HG03469 (cell line): ENCODE data around the gene PDXDC1.
"Not testable (repeated sequence)": the region's sequence is repeated elsewhere in the genome, so short reads cannot be mapped to it uniquely, and the experiment has no call there.

Experiments used
- ATAC-seq: cut with Tn5 transposase; IDR thresholded peaks from one replicate; pipeline ENCODE4 v1.9.1; 2021; ENCODE audit warnings: mild to moderate bottlenecking, moderate library complexity, moderate number of reproducible peaks; ENCODE audit not compliant: unreplicated experiment

PDXDC1 gene

DNA sequence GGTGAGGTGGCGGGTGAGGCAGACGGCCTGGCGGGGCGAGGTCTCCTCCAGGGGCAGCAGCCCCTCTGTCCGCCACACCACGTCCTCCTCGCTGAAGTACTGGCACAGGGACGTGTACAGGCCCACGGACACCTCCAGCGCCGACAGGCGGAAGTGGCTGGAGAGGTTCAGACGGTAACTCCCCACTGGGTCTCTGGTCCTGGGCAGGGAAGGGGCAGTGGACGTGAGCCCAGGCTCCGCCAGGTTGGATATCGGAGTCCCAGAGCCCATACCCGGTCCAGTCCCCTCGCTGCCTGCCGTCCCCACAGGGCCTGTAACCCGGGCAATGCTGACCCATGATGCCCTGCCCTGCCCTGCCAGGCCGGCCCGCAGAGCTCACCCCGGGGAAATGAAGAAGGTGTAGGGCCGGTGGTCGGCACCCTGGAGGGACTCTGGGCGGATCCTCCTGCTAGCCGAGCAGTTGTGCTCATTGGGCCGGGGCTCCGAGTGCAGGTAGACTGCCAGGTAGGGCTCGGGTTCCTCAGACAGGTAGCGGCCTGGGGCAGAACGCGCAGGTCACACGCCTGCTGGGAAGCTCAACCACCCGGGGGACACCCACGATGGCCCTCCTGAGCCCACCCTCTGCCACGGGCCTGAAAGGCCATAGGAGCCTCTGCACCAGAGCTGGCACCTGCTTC is 155.6 kb downstream of the PDXDC1 start:
- not testable (repeated sequence) for ATAC-seq

DNA sequence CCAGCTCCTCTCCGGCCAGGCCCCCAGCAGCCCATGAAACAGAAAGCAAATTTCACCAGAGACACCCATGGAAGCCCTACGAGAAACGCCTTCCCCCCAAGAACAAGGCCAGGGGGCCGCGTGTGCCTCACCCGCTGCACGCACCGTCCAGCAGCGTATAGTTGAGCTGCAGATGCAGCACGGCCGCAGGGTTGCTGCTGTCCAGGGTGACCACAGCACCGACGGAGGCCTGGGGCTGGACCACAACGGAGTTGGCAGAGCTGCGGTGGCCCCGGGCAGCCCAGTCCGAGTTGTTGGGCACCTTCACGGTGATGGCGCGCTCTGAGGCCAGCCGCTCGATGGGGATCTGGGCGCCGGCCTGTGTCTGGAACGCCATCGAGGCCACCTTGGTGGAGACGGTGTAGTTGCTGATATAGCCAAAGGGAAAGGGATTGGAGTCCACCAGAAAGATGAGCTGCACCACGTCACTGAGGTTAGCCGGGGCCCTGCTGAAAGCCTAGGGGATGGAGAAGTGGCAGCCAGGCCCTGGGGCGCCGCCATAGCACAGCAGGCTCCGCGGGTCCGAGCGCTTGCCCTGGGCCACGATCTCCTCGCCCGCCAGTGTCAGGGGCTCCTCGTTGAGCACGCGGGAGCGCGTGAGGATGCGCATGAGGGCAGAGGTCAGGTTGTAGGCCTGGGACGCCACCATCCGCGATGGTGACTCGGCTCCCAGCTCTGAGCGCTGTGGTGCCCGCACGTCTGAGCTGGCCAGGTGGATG is 156.3 kb downstream of the PDXDC1 start:
- ATAC-seq = not testable (repeated sequence)

- not testable (repeated sequence) for ATAC-seq
Measured at GRCh38 chr16:15132719-15133428, 158.0 kb downstream of the PDXDC1 start.

GRCh38 chr16:15133554-15133953 is 158.7 kb downstream of the PDXDC1 start:
- not testable (repeated sequence) for ATAC-seq

DNA sequence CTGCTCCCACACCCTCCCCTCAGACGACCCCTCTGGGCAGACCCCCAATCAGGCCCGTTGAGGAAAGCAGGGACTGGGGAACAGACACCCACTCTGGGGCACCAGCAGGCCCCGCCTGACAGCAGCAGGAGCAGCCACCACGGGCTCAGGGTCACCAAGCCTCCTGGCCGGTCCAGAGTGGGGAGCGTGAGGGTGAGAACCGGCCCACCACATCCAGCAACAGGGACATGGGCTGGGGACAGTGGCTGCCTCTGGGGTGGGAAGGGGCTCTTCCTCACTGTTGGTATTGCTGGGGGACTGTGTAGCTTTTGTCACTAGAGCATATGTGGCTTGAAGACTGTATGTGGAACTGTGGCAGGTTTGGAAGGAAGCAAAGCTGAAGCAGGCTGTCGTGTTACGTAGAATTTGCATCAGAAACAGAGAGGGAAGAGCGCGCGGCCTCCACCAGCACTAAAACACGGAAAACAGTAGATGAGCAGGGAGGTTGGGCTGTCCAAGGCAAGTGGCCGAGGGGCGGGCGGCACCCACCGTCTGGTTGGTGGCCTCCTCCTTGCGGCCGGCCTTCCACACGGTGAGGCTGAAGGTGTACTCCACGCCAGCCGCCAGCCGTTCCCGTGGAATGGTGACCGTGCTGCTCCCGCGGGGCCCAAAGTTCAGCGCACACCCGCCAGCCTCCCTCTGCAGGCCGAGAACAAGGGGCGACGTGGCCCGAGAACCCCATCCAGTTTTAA is 160.1 kb downstream of the PDXDC1 start:
- ATAC-seq = not testable (repeated sequence)

DNA sequence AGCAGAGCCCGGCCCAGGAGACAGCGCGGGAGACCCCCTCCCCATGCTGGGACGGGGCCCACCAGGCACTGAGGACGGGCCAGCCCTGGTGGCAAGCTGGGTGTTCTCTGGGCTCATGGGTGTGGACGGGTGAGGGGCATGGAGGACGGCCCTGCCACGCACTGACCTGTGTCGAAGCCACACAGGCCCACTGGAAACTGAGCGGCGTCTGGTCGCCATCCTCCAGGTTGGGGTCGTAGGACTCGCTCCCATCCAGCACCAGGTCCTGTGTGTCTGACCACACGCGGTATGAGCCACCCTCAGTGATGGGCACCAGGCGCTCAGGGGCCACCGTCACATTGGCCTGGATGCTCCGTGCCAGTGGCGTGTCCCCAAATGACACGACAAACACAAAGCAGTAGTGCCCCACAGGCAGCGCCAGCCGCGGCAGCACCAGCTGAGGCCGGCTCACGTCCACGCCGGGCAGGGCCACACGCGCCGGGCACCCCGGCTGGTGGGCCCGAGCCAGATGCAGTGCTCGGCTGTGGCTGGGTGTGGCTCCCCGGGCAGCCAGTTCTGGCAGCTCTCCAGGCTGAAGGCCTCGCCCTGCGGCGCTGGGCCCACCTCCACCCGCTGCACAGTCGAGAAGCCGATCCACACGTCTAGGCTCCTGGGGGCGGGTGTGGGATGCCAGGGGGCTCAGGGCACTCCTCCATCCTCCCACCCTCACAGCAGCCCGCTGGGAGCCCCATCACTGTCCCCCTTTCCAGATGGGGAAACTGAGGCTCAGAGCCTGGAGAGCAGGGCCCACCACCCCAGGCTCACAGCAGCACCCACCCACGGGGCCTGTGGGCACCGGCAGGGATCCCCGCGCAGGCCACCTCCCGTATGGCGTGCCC is 160.9 kb downstream of the PDXDC1 start:
- not testable (repeated sequence) for ATAC-seq

- not testable (repeated sequence) for ATAC-seq
Measured at GRCh38 chr16:15137514-15137913, 162.7 kb downstream of the PDXDC1 start.

- not testable (repeated sequence) for ATAC-seq
Measured at GRCh38 chr16:15140444-15141365, 165.9 kb downstream of the PDXDC1 start.

GRCh38 chr16:15141586-15141985 is 166.8 kb downstream of the PDXDC1 start:
- ATAC-seq = no peak

DNA sequence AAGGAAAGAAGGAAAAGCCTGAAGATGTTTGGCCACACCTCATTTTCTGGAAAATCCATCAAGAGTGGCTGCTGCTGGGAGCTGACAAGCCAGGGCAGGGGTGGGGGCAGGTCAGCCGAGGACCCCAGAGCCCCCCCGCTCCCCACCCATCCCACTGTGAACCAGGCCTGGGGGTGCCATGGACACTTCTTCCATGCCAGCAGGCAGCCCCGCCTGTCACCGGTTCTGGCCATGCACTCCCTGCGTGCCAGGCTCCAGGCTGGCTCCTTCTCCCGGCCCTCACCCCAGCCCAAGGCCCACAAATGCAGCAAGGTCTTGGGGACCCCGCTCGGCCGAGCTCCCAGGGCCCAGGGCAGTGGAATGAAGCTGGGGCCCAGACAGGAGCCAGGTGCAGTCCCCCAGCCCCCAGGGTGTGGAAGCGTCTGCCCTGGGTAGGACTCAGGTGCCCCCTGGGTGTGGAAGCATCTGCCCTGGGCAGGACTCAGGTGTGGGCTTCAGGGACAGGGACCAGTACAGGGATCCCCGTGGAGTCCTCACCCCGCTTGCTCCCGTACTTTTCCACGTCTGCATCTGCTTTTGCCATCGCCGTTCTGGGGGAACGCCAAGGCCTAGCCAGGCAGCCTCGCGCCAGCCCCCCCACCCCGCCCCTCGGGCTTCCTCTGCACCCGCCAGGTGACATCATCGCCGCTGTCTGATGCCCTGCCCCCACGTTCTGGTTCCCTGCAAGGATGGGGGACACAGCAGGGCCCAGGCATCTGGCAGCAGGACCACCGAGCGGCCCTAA is 167.5 kb downstream of the PDXDC1 start:
- not testable (repeated sequence) for ATAC-seq

GRCh38 chr16:15142891-15143600 is 168.2 kb downstream of the PDXDC1 start:
- ATAC-seq = not testable (repeated sequence)

DNA sequence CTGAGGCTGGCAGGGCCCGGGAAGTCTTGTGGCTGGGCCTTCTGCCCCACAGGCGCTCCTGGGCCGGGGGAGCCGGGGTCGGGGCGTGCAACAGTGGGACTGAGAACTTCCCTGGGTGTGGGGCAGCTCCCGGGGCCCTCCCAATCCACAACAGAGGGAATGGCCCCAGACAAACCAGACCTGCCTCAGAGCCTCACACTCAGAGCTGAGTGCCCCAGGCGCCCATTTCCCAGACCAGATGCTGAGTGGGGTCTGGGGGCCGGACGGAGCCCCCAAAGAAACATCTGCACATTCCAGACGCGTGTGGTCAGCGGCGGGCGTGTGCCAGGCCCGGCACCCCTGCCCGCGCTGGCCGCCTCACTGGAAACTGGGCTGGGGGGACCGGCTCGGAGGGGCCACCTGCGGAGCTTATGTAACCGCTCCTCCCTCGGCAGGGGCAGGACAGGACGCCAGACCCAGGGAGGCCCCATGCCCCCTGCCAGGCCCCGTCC is 168.8 kb downstream of the PDXDC1 start:
- ATAC-seq = not testable (repeated sequence)

- not testable (repeated sequence) for ATAC-seq
Measured at GRCh38 chr16:15144092-15144631, 169.3 kb downstream of the PDXDC1 start.

DNA sequence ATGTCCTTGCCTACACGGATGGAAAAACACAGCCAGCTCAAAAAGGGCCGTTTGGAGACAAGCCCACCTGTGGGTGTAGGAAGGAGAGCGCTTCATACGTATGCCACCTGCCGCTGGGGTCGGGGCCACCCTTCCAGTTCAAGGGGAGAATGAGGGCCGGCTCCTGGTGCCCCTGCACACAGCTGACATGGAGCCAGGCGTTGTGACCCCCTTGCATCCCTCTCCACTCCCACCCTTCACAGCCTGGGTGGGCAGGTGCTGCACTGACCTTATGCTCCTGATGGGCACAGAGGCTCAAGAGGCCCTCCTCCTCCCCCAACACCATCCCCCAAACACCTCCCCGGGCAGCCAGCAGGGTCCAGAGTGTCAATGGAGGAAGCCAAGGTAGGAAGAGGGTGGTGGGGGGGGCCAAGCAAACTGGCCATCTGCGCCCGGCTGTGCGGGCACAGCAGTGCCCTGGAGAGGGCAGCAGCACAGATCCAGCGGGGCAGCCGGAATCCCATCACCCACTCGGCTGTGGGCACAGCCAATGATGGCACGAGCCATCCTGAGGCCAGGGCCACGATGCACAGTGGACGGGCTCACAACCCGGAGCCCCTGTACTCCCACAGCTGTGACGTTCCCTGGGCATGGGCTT is 170.1 kb downstream of the PDXDC1 start:
- not testable (repeated sequence) for ATAC-seq

DNA sequence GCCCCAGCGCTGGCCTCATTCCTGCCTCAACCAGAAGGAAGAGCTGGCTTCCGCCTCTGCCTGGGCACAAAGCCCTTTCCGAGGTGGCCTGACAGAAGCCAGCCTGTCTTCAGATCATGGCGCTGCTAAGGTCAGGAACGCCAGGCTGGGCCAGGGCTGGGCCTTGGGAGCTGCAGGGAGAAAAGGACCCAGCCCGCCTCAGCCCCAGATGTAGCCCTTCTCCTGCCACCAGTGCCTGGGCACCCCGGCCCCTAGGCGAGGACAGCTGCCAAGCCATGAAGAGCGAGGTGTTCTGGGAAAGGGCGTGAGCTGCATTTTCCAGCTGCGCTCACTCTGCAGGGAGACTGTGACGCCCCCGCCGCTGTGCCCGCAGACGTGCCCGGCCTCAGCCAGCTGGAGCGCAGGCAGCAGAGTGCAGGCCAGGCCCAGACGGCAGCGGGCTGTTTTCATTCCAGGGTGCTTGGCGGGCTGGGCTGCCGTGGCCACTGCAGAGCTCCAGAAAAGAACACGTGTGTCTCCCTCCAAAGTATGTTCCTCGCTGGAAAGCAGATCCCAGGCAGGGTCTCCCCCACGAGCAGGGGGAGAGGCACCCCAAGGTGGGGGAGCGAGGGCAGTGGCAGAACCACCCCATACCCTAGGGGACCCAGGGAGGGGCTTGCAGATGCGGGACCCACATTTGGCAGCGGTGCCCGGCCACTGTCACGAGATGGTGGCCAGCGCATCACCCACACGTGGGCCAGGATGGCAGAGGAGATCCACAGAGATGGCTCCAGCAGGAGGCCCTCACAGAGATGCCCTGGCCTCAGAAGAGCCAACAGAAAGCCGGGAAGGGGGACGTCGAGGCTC is 170.8 kb downstream of the PDXDC1 start:
- ATAC-seq = not testable (repeated sequence)

GRCh38 chr16:15146264-15146662 is 171.4 kb downstream of the PDXDC1 start:
- ATAC-seq = not testable (repeated sequence)
